K562 (cell line): ENCODE data around the gene IQGAP3. TPM values are rescaled to one million over a fixed set of nuclear protein-coding genes. Genes with fewer than 3 reads are reported as not detected.

Source experiments
- ASH1L ChIP-seq: fragments of 450-650 bp; IDR thresholded peaks from 2 replicates; pipeline ENCODE4 v1.6.1; 2018; ENCODE audit warnings: borderline replicate concordance, mild to moderate bottlenecking, low read depth; ENCODE audit not compliant: partially characterized antibody
- DPF2 ChIP-seq: fragments of 450-650 bp; IDR thresholded peaks from 2 replicates; pipeline ENCODE4 v1.6.1; 2016
- FOS ChIP-seq: IDR thresholded peaks from 3 replicates; pipeline ENCODE4 v1.6.1; 2011; ENCODE audit not compliant: insufficient read length; ENCODE audit errors: extremely low read depth
- FOXJ2 ChIP-seq: fragments of 200-800 bp; sonication (Bioruptor generic); IDR thresholded peaks from 2 replicates; pipeline ENCODE4 v1.6.1; 2016; ENCODE audit warnings: missing genetic modification characterization, missing compliant biosample characterization
- FOXK2 ChIP-seq, 2 experiments: fragments of 450-650 bp; IDR thresholded peaks in 1 of 2; conservative IDR thresholded peaks in 1 of 2; 2 replicates each; pipeline ENCODE4 v1.6.1; 2016; ENCODE audit warnings: low read depth in 2 of 2, mild to moderate bottlenecking in 1 of 2
- HLTF ChIP-seq: fragments of 450-650 bp; IDR thresholded peaks from 2 replicates; pipeline ENCODE4 v1.6.1; 2016
- LARP7 ChIP-seq: fragments of 450-650 bp; IDR thresholded peaks from 2 replicates; pipeline ENCODE4 v1.6.1; 2016
- NR3C1 ChIP-seq: sonication (generic); formaldehyde crosslinking; IDR thresholded peaks from 2 replicates; pipeline ENCODE4 v1.8.1; 2022; ENCODE audit warnings: missing genetic modification reagents
- PHF8 ChIP-seq: fragments of 200-600 bp; sonication (generic); IDR thresholded peaks from 2 replicates; pipeline ENCODE4 v1.6.1; 2012; ENCODE audit warnings: mixed run types, mild to moderate bottlenecking, inconsistent platforms, low read length, moderate library complexity, borderline replicate concordance
- POLR2AphosphoS5 ChIP-seq: IDR thresholded peaks from 2 replicates; pipeline ENCODE4 v1.6.1; 2011; ENCODE audit warnings: mild to moderate bottlenecking, low read depth, low read length, moderate library complexity; ENCODE audit not compliant: control insufficient read depth, insufficient read depth
- POLR2B ChIP-seq: fragments of 450-650 bp; IDR thresholded peaks from 2 replicates; pipeline ENCODE4 v1.6.1; 2018; ENCODE audit warnings: low read depth; ENCODE audit not compliant: partially characterized antibody
- RBFOX2 ChIP-seq: fragments of 200-400 bp; formaldehyde crosslinking; IDR thresholded peaks from 2 replicates; pipeline ENCODE4 v1.6.1; 2017; ENCODE audit warnings: low read depth, mild to moderate bottlenecking, low read length, moderate library complexity
- SAP30 ChIP-seq: fragments of 200-600 bp; sonication (generic); IDR thresholded peaks from 2 replicates; pipeline ENCODE4 v1.6.1; 2012; ENCODE audit warnings: borderline replicate concordance, low read depth, mild to moderate bottlenecking, moderate library complexity, low read length, control low read depth, inconsistent platforms; ENCODE audit not compliant: insufficient read depth, poor library complexity, severe bottlenecking
- SIN3A ChIP-seq, 2 experiments: fragments of 150-350 bp in 1 of 2; IDR thresholded peaks; 2 replicates each; pipeline ENCODE4 v1.6.1; 2011 to 2016; ENCODE audit warnings: borderline replicate concordance in 2 of 2, low read depth in 2 of 2, low read length in 2 of 2, mild to moderate bottlenecking in 2 of 2, moderate library complexity in 2 of 2; ENCODE audit not compliant: control insufficient read depth in 1 of 2
- SRSF1 ChIP-seq: fragments of 200-400 bp; formaldehyde crosslinking; IDR thresholded peaks from 2 replicates; pipeline ENCODE4 v1.6.1; 2017; ENCODE audit warnings: mild to moderate bottlenecking, low read depth, low read length, moderate library complexity
- TGIF2 ChIP-seq: sonication (generic); formaldehyde crosslinking; IDR thresholded peaks from 2 replicates; pipeline ENCODE4 v1.8.1; 2022; ENCODE audit warnings: mild to moderate bottlenecking, missing genetic modification reagents, moderate library complexity
- ZNF134 ChIP-seq: fragments of 250-450 bp; sonication (Bioruptor Pico); conservative IDR thresholded peaks from 2 replicates; pipeline ENCODE4 v1.4.0; 2020
- ZNF23 ChIP-seq: fragments of 250-450 bp; sonication (Bioruptor Pico); IDR thresholded peaks from 2 replicates; pipeline ENCODE4 v1.4.0; 2020; ENCODE audit warnings: mild to moderate bottlenecking
- ZNF408 ChIP-seq: fragments of 250-450 bp; sonication (Bioruptor Pico); IDR thresholded peaks from 2 replicates; pipeline ENCODE4 v1.4.0; 2020; ENCODE audit warnings: low read depth, mild to moderate bottlenecking, moderate library complexity
- polyA plus RNA-seq, 8 experiments: library from polyadenylated mRNA; depleted of rRNA in 4 of 8; stranded (reverse) in 5 of 8; unstranded in 3 of 8; fragments of >200 nt; fragmentation: Nextera tagmentation in 2 of 8; fragmentation: Illumina TruSeq in 1 of 8; extraction: Ambion mirVana in 2 of 8; extraction: Trizol in 1 of 8; gene quantifications; 2 replicates each; pipeline versions ENCODE4 v1.2.1 to v1.2.3, GENCODE V29; 2011 to 2014; ENCODE audit warnings: inconsistent platforms in 1 of 8, missing spikeins in 1 of 8
- total RNA-seq, 7 experiments: library from RNA; depleted of rRNA in 6 of 7; stranded (reverse); fragments of >200 nt in 6 of 7; fragmentation: Illumina TruSeq in 2 of 7; extraction: Trizol in 2 of 7; gene quantifications; 2 replicates each; pipeline versions ENCODE4 v1.2.1 to v1.2.3, GENCODE V29; 2011 to 2021; ENCODE audit warnings: low replicate concordance in 1 of 7
- TF ChIP-seq, protein P1 (sequence below): fragments of 450-650 bp; IDR thresholded peaks from 2 replicates; pipeline ENCODE4 v1.6.1; 2016; ENCODE audit warnings: antibody characterized with exemption
- TF ChIP-seq, protein P2 (sequence below): fragments of 450-650 bp; IDR thresholded peaks from 2 replicates; pipeline ENCODE4 v1.6.1; 2016; ENCODE audit warnings: mild to moderate bottlenecking
- TF ChIP-seq, protein P3 (sequence below): fragments of 250-450 bp; sonication (Bioruptor Pico); IDR thresholded peaks from 2 replicates; pipeline ENCODE4 v1.5.0; 2020; ENCODE audit warnings: mild to moderate bottlenecking, borderline replicate concordance
- TF ChIP-seq, protein P4 (sequence below): fragments of 250-450 bp; sonication (Bioruptor Pico); IDR thresholded peaks from 2 replicates; pipeline ENCODE4 v1.8.0; 2022; ENCODE audit warnings: moderate library complexity, mild to moderate bottlenecking, inconsistent platforms

The IQGAP3 gene
- total and polyA plus RNA-seq, 9 of the 15 experiments (the other 6 are each of a cell fraction or from before 2014, with no cell fraction given): 1.4 to 16.6 (median 11.9) TPM

DNA sequence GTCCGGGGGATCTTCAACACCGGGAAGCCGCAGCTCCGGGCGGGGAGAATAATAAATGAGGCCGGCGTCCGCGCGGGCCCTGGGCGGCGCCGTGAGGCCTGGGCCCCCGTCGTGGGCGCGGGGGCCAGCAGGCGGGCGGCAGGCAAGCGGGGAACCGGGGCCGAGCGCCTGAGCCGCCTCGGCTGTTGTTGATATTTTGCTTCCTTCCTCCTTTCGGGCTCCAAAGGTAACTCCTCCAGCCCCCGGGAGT lies 71.9 kb downstream of the IQGAP3 start, which contains the start of gene MEF2D (continued):
- no peak for TF ChIP-seq FOXJ2 (tag)
- peak; percentile 74 for TF ChIP-seq RBFOX2
- no peak for TF ChIP-seq HLTF
- TF ChIP-seq FOS: no peak
- TF ChIP-seq NR3C1 (CRISPR knock-in tag): no peak
- TF ChIP-seq POLR2B: no peak
- TF ChIP-seq SRSF1: no peak
- peak; percentile 37 for TF ChIP-seq SAP30
- no peak for TF ChIP-seq DPF2
- TF ChIP-seq POLR2AphosphoS5: 0 out of 2 replicates have a peak, but pooled peaks have one; percentile 59
- TF ChIP-seq PHF8: peak; percentile 57; the same call in 1 of the 2 replicates
- TF ChIP-seq ZNF408 (CRISPR knock-in tag): no peak
- TF ChIP-seq LARP7: no peak
- no peak for TF ChIP-seq ASH1L
- TF ChIP-seq, protein P1, sequence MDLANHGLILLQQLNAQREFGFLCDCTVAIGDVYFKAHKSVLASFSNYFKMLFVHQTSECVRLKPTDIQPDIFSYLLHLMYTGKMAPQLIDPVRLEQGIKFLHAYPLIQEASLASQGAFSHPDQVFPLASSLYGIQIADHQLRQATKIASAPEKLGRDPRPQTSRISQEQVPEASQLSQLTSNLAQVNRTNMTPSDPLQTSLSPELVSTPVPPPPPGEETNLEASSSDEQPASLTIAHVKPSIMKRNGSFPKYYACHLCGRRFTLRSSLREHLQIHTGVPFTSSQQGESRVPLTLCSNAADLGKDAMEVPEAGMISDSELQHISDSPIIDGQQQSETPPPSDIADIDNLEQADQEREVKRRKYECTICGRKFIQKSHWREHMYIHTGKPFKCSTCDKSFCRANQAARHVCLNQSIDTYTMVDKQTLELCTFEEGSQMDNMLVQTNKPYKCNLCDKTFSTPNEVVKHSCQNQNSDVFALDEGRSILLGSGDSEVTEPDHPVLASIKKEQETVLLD: no peak
- TF ChIP-seq, protein P2, sequence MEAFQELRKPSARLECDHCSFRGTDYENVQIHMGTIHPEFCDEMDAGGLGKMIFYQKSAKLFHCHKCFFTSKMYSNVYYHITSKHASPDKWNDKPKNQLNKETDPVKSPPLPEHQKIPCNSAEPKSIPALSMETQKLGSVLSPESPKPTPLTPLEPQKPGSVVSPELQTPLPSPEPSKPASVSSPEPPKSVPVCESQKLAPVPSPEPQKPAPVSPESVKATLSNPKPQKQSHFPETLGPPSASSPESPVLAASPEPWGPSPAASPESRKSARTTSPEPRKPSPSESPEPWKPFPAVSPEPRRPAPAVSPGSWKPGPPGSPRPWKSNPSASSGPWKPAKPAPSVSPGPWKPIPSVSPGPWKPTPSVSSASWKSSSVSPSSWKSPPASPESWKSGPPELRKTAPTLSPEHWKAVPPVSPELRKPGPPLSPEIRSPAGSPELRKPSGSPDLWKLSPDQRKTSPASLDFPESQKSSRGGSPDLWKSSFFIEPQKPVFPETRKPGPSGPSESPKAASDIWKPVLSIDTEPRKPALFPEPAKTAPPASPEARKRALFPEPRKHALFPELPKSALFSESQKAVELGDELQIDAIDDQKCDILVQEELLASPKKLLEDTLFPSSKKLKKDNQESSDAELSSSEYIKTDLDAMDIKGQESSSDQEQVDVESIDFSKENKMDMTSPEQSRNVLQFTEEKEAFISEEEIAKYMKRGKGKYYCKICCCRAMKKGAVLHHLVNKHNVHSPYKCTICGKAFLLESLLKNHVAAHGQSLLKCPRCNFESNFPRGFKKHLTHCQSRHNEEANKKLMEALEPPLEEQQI: no peak
- TF ChIP-seq ZNF23 (CRISPR knock-in tag): no peak
- no peak for TF ChIP-seq ZNF134 (CRISPR knock-in tag)
- TF ChIP-seq TGIF2 (CRISPR knock-in tag): no peak
- TF ChIP-seq SIN3A (IDR thresholded peaks at IDR 0.05; ENCODE audit: borderline replicate concordance in 2 of 2, control insufficient read depth in 1 of 2, low read depth in 2 of 2, low read length in 2 of 2): peak in 1 of 2 experiments; percentile 65; a peak in 1 of 4 replicates
- peak in 1 of 2 experiments; percentile 18; a peak in 1 of 4 replicates for TF ChIP-seq FOXK2 (conservative IDR thresholded peaks at IDR 0.05 in 1 of 2, IDR thresholded peaks at IDR 0.05 in 1 of 2; ENCODE audit: low read depth in 2 of 2)
- TF ChIP-seq, protein P3, sequence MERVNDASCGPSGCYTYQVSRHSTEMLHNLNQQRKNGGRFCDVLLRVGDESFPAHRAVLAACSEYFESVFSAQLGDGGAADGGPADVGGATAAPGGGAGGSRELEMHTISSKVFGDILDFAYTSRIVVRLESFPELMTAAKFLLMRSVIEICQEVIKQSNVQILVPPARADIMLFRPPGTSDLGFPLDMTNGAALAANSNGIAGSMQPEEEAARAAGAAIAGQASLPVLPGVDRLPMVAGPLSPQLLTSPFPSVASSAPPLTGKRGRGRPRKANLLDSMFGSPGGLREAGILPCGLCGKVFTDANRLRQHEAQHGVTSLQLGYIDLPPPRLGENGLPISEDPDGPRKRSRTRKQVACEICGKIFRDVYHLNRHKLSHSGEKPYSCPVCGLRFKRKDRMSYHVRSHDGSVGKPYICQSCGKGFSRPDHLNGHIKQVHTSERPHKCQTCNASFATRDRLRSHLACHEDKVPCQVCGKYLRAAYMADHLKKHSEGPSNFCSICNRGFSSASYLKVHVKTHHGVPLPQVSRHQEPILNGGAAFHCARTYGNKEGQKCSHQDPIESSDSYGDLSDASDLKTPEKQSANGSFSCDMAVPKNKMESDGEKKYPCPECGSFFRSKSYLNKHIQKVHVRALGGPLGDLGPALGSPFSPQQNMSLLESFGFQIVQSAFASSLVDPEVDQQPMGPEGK: no peak
- TF ChIP-seq, protein P4, sequence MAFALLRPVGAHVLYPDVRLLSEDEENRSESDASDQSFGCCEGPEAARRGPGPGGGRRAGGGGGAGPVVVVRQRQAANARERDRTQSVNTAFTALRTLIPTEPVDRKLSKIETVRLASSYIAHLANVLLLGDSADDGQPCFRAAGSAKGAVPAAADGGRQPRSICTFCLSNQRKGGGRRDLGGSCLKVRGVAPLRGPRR (CRISPR knock-in tag): no peak
